GM13976 (cell line): ENCODE data around the gene SPON2.

Source experiments
- DNase-seq: peaks from one replicate; pipeline ENCODE4 v3.0.0; 2012; ENCODE audit warnings: low spot score
- CTCF ChIP-seq: IDR thresholded peaks from 2 replicates; pipeline ENCODE4 v1.5.1; 2012; ENCODE audit warnings: borderline replicate concordance, mild to moderate bottlenecking; ENCODE audit not compliant: insufficient read depth; ENCODE audit errors: extremely low read depth, missing control alignments, control extremely low read depth
- in situ Hi-C: fragments of 300-500 bp; cut with MboI; formaldehyde crosslinking; loops from one replicate; pipeline ENCODE4 v1.12.0; 2022; ENCODE audit warnings: low sequenced_read_pairs, mixed read lengths, inconsistent platforms; ENCODE audit not compliant: unreplicated experiment

The SPON2 gene

GRCh38 chr4:1172228-1172851, at the start of gene SPON2:
Gene SPON2, minus strand, starts transcription at chr4:1172583.
- TF ChIP-seq CTCF = no peak
- in situ Hi-C loops = no loop called here
- no peak for DNase-seq

GRCh38 chr4:1221155-1221870, 48.9 kb upstream of the SPON2 start:
- in situ Hi-C loops = no loop called here
- DNase-seq = no peak
- TF ChIP-seq CTCF = no peak

- TF ChIP-seq CTCF = no peak
- in situ Hi-C loops = no loop called here
- DNase-seq = no peak
Measured at GRCh38 chr4:1220566-1220965, 48.2 kb upstream of the SPON2 start.

- DNase-seq = no peak
- in situ Hi-C loops = no loop called here
- TF ChIP-seq CTCF = no peak
Measured at GRCh38 chr4:1219566-1219950, 47.2 kb upstream of the SPON2 start.

- TF ChIP-seq CTCF = no peak
- peak; percentile 80 for DNase-seq
- in situ Hi-C loops = no loop called here
Measured at GRCh38 chr4:1218634-1219565, 46.5 kb upstream of the SPON2 start.

- no peak for TF ChIP-seq CTCF
- DNase-seq = no peak
- in situ Hi-C loops = no loop called here
Measured at GRCh38 chr4:1217366-1217765, 45.0 kb upstream of the SPON2 start.
